ENCODE results near the gene ZNF3. TPM values are rescaled to one million over a fixed set of nuclear protein-coding genes. Genes with fewer than 3 reads are reported as not detected.

The ZNF3 gene
- total RNA-seq, 1 donor from 2014 or later: 39.6 TPM

GRCh38 chr7:100111156-100111555 is 29.6 kb upstream of the ZNF3 start:
- TF ChIP-seq CTCF (IDR thresholded peaks at IDR 0.05): no peak
- H3K36me3 Mint-ChIP-seq (ENCODE audit: low read depth): peaks cover 71% of the 10 kb centered on the region
- no peak for ATAC-seq (ENCODE audit: low read depth)
- no peaks in the 10 kb centered on the region for H3K9me3 Mint-ChIP-seq
- CTCF ChIA-PET: no interaction called here
- H3K27ac Mint-ChIP-seq: no peak overlapping the region
- no peak for DNase-seq
- H3K4me3 Mint-ChIP-seq: no peak overlapping the region
- no peaks in the 10 kb centered on the region for H3K4me1 Mint-ChIP-seq
- no peaks in the 10 kb centered on the region for H3K27me3 Mint-ChIP-seq
- intact Hi-C loops (cut with micrococcal nuclease): no loop called here
- POLR2A ChIA-PET: interaction anchor here (3.1 kb wide), 1 partner anchor 10 kb away, joined by 13 read pairs; the partner anchor contains the start of genes AP4M1 and MCM7

- no peaks in the 10 kb centered on the region for H3K9me3 Mint-ChIP-seq
- H3K4me1 Mint-ChIP-seq: no peaks in the 10 kb centered on the region
- no peaks in the 10 kb centered on the region for H3K27me3 Mint-ChIP-seq
- POLR2A ChIA-PET: no interaction called here
- CTCF ChIA-PET: no interaction called here
- H3K4me3 Mint-ChIP-seq: no peak overlapping the region
- no peak for ATAC-seq (ENCODE audit: low read depth)
- no peak for TF ChIP-seq CTCF (IDR thresholded peaks at IDR 0.05)
- DNase-seq: no peak
- intact Hi-C loops (cut with micrococcal nuclease): no loop called here
- no peak overlapping the region for H3K27ac Mint-ChIP-seq
- H3K36me3 Mint-ChIP-seq (ENCODE audit: low read depth): peaks cover 85% of the 10 kb centered on the region
These were observed 28.1 kb upstream of the ZNF3 start for GRCh38 chr7:100109521-100110163.

- no peaks in the 10 kb centered on the region for H3K4me1 Mint-ChIP-seq
- no peaks in the 10 kb centered on the region for H3K9me3 Mint-ChIP-seq
- CTCF ChIA-PET: no interaction called here
- TF ChIP-seq CTCF (IDR thresholded peaks at IDR 0.05): no peak
- H3K27ac Mint-ChIP-seq: no peak overlapping the region
- H3K36me3 Mint-ChIP-seq (ENCODE audit: low read depth): peaks cover 78% of the 10 kb centered on the region
- H3K27me3 Mint-ChIP-seq: no peaks in the 10 kb centered on the region
- intact Hi-C loops (cut with micrococcal nuclease): no loop called here
- POLR2A ChIA-PET: no interaction called here
- ATAC-seq (ENCODE audit: low read depth) (no peak), DNase-seq (no peak)
- no peak overlapping the region for H3K4me3 Mint-ChIP-seq
These were observed 26.4 kb upstream of the ZNF3 start for GRCh38 chr7:100107890-100108289.

GRCh38 chr7:100107125-100107737 is 25.7 kb upstream of the ZNF3 start:
- POLR2A ChIA-PET: no interaction called here
- H3K4me3 Mint-ChIP-seq: no peak overlapping the region

More at GRCh38 chr7:100107125-100107737, 25.7 kb upstream of the ZNF3 start:
- CTCF ChIA-PET: no interaction called here
- Mint-ChIP-seq H3K9me3 (no peaks in the 10 kb centered on the region), H3K27me3 (no peaks in the 10 kb centered on the region), H3K36me3 (ENCODE audit: low read depth) (peaks cover 72% of the 10 kb centered on the region), H3K27ac (no peak overlapping the region), H3K4me1 (peaks cover 6% of the 10 kb centered on the region)
- DNase-seq (no peak), ATAC-seq (ENCODE audit: low read depth) (no peak)
- intact Hi-C loops (cut with micrococcal nuclease): no loop called here
- no peak for TF ChIP-seq CTCF (IDR thresholded peaks at IDR 0.05)

Data from activated B cell treated with CpG ODN at 0.5 μM for 24 hours (primary cell).